GM23338 (cell line): ENCODE measurements around the gene DCTN5. TPM values are rescaled to one million over a fixed set of nuclear protein-coding genes. Genes with fewer than 3 reads are reported as not detected.

Experiments
- ATAC-seq: fragments of 200-7000 bp; cut with Tn5 transposase; 3 replicates; pipeline ENCODE4 v1.9.1; 2020
- DNase-seq: peaks from one replicate; pipeline ENCODE4 v3.0.0-alpha.2; 2015; ENCODE audit warnings: low spot score
- H2AFZ ChIP-seq: fragments of 200-600 bp; sonication (generic); 2 replicates; pipeline ENCODE4 v1.8.0; 2016; ENCODE audit warnings: antibody characterized with exemption, mild to moderate bottlenecking, moderate library complexity
- H3F3A ChIP-seq: fragments of 200-600 bp; sonication (generic); replicated peaks from 2 replicates; pipeline ENCODE4 v1.8.0; 2017; ENCODE audit warnings: antibody characterized with exemption, mixed run types, low read depth
- H3K27ac ChIP-seq: fragments of 200-600 bp; sonication (generic); 2 replicates; pipeline ENCODE4 v1.6.1; 2016; ENCODE audit warnings: low read depth
- H3K27me3 ChIP-seq: fragments of 200-600 bp; sonication (generic); 2 replicates; pipeline ENCODE4 v1.8.0; 2016; ENCODE audit warnings: mild to moderate bottlenecking, mixed run types, moderate library complexity; ENCODE audit not compliant: insufficient read depth
- H3K36me3 ChIP-seq: fragments of 200-600 bp; sonication (generic); 2 replicates; pipeline ENCODE4 v1.8.0; 2016; ENCODE audit warnings: mild to moderate bottlenecking; ENCODE audit not compliant: insufficient read depth
- H3K4me1 ChIP-seq: fragments of 200-600 bp; sonication (generic); 2 replicates; pipeline ENCODE4 v1.8.0; 2016; ENCODE audit warnings: mild to moderate bottlenecking, moderate library complexity; ENCODE audit not compliant: insufficient read depth
- H3K4me2 ChIP-seq: fragments of 200-600 bp; sonication (generic); 2 replicates; pipeline ENCODE4 v1.7.1; 2017; ENCODE audit warnings: mixed run types
- H3K4me3 ChIP-seq: fragments of 200-600 bp; sonication (generic); 2 replicates; pipeline ENCODE4 v1.6.1; 2016; ENCODE audit warnings: mixed run types
- H3K79me2 ChIP-seq: fragments of 200-600 bp; sonication (generic); replicated peaks from 2 replicates; pipeline ENCODE4 v1.8.0; 2017; ENCODE audit warnings: mild to moderate bottlenecking; ENCODE audit not compliant: insufficient read depth
- H3K9me2 ChIP-seq: fragments of 200-600 bp; sonication (generic); 2 replicates; pipeline ENCODE4 v1.8.0; 2017; ENCODE audit not compliant: insufficient read depth
- H4K20me1 ChIP-seq: fragments of 200-600 bp; sonication (generic); replicated peaks from 2 replicates; pipeline ENCODE4 v1.8.0; 2017; ENCODE audit warnings: mild to moderate bottlenecking; ENCODE audit not compliant: insufficient read depth
- H3K27ac Mint-ChIP-seq: 2 replicates; pipeline ENCODE4 v1.8.0; 2020; ENCODE audit warnings: inconsistent platforms, mild to moderate bottlenecking, moderate library complexity, mixed read lengths
- H3K27me3 Mint-ChIP-seq: 3 replicates; pipeline ENCODE4 v1.8.0; 2022; ENCODE audit warnings: low read depth, mild to moderate bottlenecking, moderate library complexity, mixed read lengths, inconsistent platforms; ENCODE audit not compliant: insufficient read depth, poor library complexity
- H3K36me3 Mint-ChIP-seq: 3 replicates; pipeline ENCODE4 v1.8.0; 2021; ENCODE audit warnings: low read depth, mild to moderate bottlenecking, inconsistent platforms, moderate library complexity, mixed read lengths
- H3K4me1 Mint-ChIP-seq: 3 replicates; pipeline ENCODE4 v1.8.0; 2020; ENCODE audit warnings: mild to moderate bottlenecking, inconsistent platforms, mixed read lengths
- H3K4me3 Mint-ChIP-seq: 3 replicates; pipeline ENCODE4 v1.8.0; 2021; ENCODE audit warnings: moderate library complexity, mild to moderate bottlenecking, inconsistent platforms, mixed read lengths
- H3K9me3 Mint-ChIP-seq: 3 replicates; pipeline ENCODE4 v1.8.0; 2020; ENCODE audit warnings: moderate library complexity, mild to moderate bottlenecking, inconsistent platforms, mixed read lengths
- CREB1 ChIP-seq: fragments of 250-450 bp; sonication (Bioruptor Pico); IDR thresholded peaks from 2 replicates; pipeline ENCODE4 v1.5.0; 2020; ENCODE audit warnings: low read depth, mild to moderate bottlenecking, moderate library complexity
- EZH2 ChIP-seq: fragments of 200-600 bp; sonication (generic); IDR thresholded peaks from one replicate; pipeline ENCODE4 v1.8.0; 2017; ENCODE audit warnings: antibody characterized with exemption, mild to moderate bottlenecking, low read depth; ENCODE audit not compliant: unreplicated experiment
- EZH2phosphoT487 ChIP-seq: fragments of 200-600 bp; sonication (generic); IDR thresholded peaks from one replicate; pipeline ENCODE4 v1.8.1; 2018; ENCODE audit warnings: antibody characterized with exemption; ENCODE audit not compliant: unreplicated experiment
- JUNB ChIP-seq: IDR thresholded peaks from one replicate; pipeline ENCODE4 v1.6.1; 2016; ENCODE audit warnings: antibody characterized with exemption; ENCODE audit not compliant: unreplicated experiment
- ZNF331 ChIP-seq: fragments of 250-450 bp; sonication (Bioruptor Pico); IDR thresholded peaks from 2 replicates; pipeline ENCODE4 v1.5.0; 2020; ENCODE audit warnings: low read depth, mild to moderate bottlenecking, moderate library complexity
- polyA plus RNA-seq: library from polyadenylated mRNA; unstranded; fragments of >200 nt; fragmentation: Nextera tagmentation; extraction: Ambion mirVana; gene quantifications from 2 replicates; pipeline ENCODE4 v1.2.1, GENCODE V29; 2016
- total RNA-seq: library from RNA; depleted of rRNA; stranded (reverse); fragments of >200 nt; shearing (Covaris generic); gene quantifications from 2 replicates; pipeline ENCODE4 v1.2.3, GENCODE V29; 2014
- TF ChIP-seq, protein P1 (sequence below): fragments of 250-450 bp; sonication (Bioruptor Pico); IDR thresholded peaks from 2 replicates; pipeline ENCODE4 v1.5.0; 2020; ENCODE audit warnings: mild to moderate bottlenecking, moderate library complexity
- TF ChIP-seq, protein P2 (sequence below): IDR thresholded peaks from 2 replicates; pipeline ENCODE4 v1.6.1; 2016; ENCODE audit warnings: antibody characterized with exemption

Gene DCTN5
- total and polyA plus RNA-seq, 2 experiments from 2014 or later: 11.5 to 69.6 TPM

GRCh38 chr16:23668873-23669272 lies 27.6 kb downstream of the DCTN5 start (continued):
- TF ChIP-seq, protein P1, sequence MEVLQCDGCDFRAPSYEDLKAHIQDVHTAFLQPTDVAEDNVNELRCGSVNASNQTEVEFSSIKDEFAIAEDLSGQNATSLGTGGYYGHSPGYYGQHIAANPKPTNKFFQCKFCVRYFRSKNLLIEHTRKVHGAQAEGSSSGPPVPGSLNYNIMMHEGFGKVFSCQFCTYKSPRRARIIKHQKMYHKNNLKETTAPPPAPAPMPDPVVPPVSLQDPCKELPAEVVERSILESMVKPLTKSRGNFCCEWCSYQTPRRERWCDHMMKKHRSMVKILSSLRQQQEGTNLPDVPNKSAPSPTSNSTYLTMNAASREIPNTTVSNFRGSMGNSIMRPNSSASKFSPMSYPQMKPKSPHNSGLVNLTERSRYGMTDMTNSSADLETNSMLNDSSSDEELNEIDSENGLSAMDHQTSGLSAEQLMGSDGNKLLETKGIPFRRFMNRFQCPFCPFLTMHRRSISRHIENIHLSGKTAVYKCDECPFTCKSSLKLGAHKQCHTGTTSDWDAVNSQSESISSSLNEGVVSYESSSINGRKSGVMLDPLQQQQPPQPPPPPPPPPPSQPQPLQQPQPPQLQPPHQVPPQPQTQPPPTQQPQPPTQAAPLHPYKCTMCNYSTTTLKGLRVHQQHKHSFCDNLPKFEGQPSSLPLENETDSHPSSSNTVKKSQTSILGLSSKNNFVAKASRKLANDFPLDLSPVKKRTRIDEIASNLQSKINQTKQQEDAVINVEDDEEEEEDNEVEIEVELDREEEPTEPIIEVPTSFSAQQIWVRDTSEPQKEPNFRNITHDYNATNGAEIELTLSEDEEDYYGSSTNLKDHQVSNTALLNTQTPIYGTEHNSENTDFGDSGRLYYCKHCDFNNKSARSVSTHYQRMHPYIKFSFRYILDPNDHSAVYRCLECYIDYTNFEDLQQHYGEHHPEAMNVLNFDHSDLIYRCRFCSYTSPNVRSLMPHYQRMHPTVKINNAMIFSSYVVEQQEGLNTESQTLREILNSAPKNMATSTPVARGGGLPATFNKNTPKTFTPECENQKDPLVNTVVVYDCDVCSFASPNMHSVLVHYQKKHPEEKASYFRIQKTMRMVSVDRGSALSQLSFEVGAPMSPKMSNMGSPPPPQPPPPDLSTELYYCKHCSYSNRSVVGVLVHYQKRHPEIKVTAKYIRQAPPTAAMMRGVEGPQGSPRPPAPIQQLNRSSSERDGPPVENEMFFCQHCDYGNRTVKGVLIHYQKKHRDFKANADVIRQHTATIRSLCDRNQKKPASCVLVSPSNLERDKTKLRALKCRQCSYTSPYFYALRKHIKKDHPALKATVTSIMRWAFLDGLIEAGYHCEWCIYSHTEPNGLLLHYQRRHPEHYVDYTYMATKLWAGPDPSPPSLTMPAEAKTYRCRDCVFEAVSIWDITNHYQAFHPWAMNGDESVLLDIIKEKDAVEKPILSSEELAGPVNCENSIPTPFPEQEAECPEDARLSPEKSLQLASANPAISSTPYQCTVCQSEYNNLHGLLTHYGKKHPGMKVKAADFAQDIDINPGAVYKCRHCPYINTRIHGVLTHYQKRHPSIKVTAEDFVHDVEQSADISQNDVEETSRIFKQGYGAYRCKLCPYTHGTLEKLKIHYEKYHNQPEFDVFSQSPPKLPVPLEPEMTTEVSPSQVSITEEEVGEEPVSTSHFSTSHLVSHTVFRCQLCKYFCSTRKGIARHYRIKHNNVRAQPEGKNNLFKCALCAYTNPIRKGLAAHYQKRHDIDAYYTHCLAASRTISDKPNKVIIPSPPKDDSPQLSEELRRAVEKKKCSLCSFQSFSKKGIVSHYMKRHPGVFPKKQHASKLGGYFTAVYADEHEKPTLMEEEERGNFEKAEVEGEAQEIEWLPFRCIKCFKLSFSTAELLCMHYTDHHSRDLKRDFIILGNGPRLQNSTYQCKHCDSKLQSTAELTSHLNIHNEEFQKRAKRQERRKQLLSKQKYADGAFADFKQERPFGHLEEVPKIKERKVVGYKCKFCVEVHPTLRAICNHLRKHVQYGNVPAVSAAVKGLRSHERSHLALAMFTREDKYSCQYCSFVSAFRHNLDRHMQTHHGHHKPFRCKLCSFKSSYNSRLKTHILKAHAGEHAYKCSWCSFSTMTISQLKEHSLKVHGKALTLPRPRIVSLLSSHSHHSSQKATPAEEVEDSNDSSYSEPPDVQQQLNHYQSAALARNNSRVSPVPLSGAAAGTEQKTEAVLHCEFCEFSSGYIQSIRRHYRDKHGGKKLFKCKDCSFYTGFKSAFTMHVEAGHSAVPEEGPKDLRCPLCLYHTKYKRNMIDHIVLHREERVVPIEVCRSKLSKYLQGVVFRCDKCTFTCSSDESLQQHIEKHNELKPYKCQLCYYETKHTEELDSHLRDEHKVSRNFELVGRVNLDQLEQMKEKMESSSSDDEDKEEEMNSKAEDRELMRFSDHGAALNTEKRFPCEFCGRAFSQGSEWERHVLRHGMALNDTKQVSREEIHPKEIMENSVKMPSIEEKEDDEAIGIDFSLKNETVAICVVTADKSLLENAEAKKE (CRISPR knock-in tag): no peak
- TF ChIP-seq CREB1 (CRISPR knock-in tag): no peak
- TF ChIP-seq EZH2phosphoT487: no peak

DNA sequence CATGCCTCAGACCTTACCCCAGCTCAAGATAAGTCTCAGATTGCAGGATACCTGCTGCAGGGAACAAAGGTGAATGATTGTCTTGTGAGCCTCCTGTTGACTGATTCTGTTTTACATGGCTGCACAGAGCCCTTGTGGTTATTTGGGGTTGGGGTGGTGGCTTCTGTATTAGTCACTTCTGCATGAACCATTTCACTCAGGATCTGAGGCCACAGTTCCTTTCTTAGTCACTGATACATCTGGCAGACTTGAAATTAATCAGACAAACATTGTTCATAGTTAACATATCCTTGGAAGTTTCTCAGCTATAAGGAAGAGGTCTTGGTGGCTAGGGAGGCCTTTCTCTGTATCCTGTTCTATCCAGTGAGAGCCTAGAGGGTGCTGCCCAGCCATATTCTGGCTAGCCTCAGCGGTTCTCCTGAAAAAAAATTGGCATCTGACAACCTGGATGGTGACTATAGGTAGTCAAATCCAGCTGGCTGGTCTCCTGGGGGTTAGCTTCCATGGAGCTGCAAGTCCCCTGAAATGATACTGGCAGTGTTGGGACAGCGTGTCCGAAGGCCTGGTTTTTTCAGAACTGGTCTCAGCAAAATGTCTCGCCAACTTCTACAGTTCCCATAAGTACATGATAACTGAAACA lies 29.0 kb downstream of the DCTN5 start:
- Histone ChIP-seq H3K9me2 (no peaks in the 10 kb centered on the region), H3K27me3 (no peaks in the 10 kb centered on the region), H3K36me3 (peaks cover 12% of the 10 kb centered on the region; the same call in 1 of the 2 replicates), H3F3A (no peaks in the 10 kb centered on the region), H3K4me1 (no peaks in the 10 kb centered on the region), H3K4me3 (no peak overlapping the region), H3K4me2 (no peak overlapping the region), H2AFZ (no peak overlapping the region), H3K79me2 (no peaks in the 10 kb centered on the region), H3K27ac (no peak overlapping the region), H4K20me1 (no peaks in the 10 kb centered on the region)
- peaks cover 43% of the 10 kb centered on the region for H3K36me3 Mint-ChIP-seq
- H3K9me3 Mint-ChIP-seq: no peaks in the 10 kb centered on the region
- TF ChIP-seq JUNB (no peak), EZH2 (no peak), ZNF331 (CRISPR knock-in tag) (no peak)
- TF ChIP-seq, protein P2, sequence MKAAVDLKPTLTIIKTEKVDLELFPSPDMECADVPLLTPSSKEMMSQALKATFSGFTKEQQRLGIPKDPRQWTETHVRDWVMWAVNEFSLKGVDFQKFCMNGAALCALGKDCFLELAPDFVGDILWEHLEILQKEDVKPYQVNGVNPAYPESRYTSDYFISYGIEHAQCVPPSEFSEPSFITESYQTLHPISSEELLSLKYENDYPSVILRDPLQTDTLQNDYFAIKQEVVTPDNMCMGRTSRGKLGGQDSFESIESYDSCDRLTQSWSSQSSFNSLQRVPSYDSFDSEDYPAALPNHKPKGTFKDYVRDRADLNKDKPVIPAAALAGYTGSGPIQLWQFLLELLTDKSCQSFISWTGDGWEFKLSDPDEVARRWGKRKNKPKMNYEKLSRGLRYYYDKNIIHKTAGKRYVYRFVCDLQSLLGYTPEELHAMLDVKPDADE: no peak
- no peak overlapping the region for H3K4me3 Mint-ChIP-seq
- no peaks in the 10 kb centered on the region for H3K4me1 Mint-ChIP-seq
- DNase-seq (no peak), ATAC-seq (no peak)
- no peak overlapping the region for H3K27ac Mint-ChIP-seq
- H3K27me3 Mint-ChIP-seq: no peaks in the 10 kb centered on the region
